ENCODE data around the gene AK9. TPM values are rescaled to one million over a fixed set of nuclear protein-coding genes. Genes with fewer than 3 reads are reported as not detected.

AK9 gene
- total RNA-seq, 1 experiment from 2014 or later: 3.8 TPM

DNA sequence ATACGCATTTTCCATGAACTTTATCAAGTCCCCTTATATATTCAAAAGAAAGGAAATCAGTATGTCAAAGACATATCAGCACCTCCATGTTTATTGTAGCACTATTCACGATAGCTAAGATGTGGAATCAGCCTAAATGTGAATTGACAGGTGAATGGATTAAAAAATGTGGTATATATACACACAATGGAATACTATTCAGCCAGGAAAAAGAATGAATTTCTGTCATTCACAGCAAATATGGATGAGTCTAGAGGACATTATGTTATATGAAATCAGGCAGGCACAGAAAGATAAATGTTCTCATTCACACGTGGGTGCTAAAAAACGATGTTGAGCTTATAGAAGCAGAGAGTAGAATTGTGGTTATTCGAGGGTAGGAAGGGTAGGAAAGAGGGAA is 5.4 kb upstream of the AK9 start:
- DNase-seq (ENCODE audit: low read depth): no peak

DNA sequence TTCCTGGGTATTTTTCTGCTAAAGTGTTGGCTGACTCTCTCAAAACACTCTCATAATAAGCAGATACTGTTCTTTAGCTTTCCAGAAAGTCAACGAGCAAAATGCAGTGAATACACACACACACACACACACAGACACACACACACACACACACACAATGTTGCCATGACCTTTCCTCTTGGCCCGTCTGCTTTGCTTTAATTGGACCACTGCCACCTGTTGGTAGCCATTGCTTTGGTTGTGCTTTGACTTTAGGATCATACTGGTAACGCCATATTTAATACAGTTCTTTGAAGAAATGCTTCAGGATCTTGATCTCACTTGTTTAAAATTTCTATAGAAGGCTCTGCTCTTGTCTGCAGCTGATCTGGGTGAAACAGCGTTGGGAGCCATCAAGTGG is 4.5 kb upstream of the AK9 start:
- peak; percentile 11 for DNase-seq (ENCODE audit: low read depth)

GRCh38 chr6:109693111-109693510 is 2.1 kb upstream of the AK9 start:
- no peak for DNase-seq (ENCODE audit: low read depth)

GRCh38 chr6:109690373-109690736 is 647 bp downstream of the AK9 start:
- peak; percentile 27 for DNase-seq (ENCODE audit: low read depth)

- peak; percentile 94 for DNase-seq (ENCODE audit: low read depth)
Observed at GRCh38 chr6:109687271-109687761, 3.7 kb downstream of the AK9 start.

DNA sequence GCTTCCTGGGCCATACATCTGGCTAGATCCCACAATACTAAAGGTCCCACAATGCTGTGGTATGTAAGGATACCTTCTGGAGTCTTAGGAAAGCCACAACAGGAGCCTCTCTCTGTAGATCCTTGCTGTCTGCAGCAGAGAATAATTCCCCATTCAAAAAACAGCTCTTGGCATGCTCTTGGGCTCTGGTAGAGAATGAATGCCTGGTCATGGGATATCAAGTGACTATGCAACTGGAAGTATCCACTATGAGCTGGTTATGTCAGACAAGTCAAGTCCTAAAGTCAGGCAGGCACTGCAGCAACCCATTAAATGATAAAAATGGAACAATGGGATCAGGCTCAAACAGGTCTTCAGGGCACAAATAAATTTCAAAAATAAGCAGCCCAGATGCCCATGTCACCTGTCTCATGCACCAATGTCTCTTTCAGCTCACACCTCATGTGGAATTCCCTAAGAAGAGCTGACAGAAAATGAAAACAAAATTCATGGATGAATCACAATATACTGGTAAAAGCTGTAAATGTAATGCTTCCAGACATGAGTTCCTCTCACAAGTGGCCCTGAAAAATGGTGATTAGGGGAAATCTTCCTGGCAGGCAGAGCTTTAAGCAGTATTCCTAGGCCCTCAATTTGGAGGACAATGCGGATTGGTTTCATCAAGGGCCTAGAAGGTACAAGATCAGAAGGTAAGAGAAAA is 4.3 kb downstream of the AK9 start:
- no peak for DNase-seq (ENCODE audit: low read depth)

- DNase-seq (ENCODE audit: low read depth): peak; percentile 58
Observed at GRCh38 chr6:109678661-109679505, 12.1 kb downstream of the AK9 start.

DNA sequence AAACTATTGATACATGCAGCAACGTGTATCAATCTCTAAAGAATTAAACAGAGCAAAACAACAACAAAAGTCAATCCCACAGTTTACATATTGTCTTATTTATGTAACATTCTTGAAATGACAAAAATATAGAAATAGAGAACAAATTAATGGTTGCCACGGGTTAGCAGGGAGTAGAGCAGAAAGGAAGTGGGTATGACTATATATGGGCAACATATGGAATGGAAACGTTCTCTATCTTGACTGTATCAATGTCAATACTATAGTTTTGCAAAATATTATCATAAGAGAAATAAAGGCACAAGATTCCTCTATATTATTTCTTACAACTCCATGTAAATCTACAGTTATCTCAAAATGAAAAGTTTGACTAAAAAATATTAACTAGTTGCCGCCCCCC is 12.8 kb downstream of the AK9 start:
- no peak for DNase-seq (ENCODE audit: low read depth)

DNA sequence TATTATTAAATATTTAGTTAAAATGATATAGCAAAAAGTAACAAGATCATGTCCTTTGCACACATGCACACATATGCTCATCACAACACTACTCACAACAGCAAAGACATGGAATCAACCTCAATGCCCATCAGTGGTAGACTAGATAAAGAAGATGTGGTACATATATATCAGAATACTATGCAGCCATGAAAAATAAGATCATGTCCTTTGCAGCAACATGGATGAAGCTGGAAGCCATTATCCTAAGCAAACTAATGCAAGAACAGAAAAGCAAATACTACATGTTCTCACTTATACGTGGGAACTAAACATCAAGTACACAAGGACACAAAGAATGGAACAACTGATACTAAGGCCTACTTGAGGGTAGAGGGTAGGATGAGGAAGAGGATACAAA is 14.3 kb downstream of the AK9 start:
- DNase-seq (ENCODE audit: low read depth): no peak

- no peak for DNase-seq (ENCODE audit: low read depth)
Observed at GRCh38 chr6:109672839-109673238, 18.2 kb downstream of the AK9 start.

- no peak for DNase-seq (ENCODE audit: low read depth)
Observed at GRCh38 chr6:109672175-109672574, 18.8 kb downstream of the AK9 start.

- DNase-seq (ENCODE audit: low read depth): no peak
Observed at GRCh38 chr6:109671733-109672132, 19.3 kb downstream of the AK9 start.

- DNase-seq (ENCODE audit: low read depth): no peak
Observed at GRCh38 chr6:109669811-109670210, 21.2 kb downstream of the AK9 start.

GRCh38 chr6:109662192-109662591 is 28.8 kb downstream of the AK9 start:
- DNase-seq (ENCODE audit: low read depth): no peak

GRCh38 chr6:109660526-109661320 is 30.3 kb downstream of the AK9 start:
- no peak for DNase-seq (ENCODE audit: low read depth)

DNA sequence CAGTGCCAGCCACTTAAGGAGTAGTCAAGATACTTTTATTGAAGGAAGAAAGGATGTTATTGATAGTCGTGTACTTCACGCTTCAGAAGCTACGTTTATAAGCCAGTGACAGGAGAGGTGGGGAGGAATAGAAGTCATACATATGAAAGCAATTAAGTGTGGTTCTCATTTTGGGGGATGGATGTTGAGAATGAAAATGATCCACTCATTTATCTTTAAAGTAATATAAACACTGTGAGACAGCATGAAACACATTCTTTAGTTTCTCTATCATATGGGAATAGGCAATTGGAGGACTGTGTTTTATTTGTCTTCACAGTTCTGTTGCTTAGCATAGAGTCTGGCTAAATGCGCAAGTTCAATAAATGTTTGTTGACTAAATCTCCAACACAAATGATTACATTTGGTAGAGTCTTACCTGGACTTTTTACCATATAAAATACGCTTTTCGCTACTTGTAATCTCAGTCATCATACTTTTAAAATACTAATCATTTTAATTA is 35.2 kb downstream of the AK9 start:
- no peak for DNase-seq (ENCODE audit: low read depth)

DNA sequence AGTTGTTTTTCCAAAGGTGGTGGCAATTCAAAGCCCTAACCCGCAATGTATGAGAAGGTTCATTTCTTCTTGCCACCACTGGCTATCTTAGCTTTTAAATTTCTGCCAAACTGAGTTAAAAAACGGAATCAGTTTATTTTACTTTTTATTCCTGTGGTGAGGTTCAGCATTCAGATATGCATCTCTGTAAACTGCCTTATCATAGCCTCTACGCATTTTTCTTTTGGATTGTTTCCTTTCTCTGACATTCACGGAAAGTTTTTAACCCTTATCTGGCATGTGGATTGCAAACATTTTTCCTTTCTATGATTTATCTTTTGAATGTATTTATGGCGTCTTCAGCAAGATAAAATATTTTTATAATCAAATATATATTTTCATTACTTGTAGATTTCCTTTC is 37.7 kb downstream of the AK9 start:
- DNase-seq (ENCODE audit: low read depth): no peak

DNA sequence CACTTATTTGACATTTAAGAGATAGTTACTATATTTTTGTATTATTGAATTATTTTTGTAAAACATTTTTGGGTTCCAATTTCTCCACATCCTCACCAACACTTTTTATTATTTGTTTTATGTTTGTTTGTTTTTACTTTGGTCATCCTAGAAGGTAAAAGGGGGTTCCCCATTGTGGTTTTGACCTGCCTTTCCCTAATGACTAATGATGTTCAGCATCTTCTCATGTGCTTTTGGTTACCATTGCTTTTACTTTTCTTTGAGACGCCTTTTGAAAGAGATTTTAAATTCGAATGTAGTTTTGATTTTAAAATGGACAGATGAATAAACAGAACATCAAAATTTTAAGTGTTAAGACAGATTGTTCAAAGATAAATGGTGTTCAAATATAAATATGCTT is 46.9 kb downstream of the AK9 start:
- DNase-seq (ENCODE audit: low read depth): no peak

DNA sequence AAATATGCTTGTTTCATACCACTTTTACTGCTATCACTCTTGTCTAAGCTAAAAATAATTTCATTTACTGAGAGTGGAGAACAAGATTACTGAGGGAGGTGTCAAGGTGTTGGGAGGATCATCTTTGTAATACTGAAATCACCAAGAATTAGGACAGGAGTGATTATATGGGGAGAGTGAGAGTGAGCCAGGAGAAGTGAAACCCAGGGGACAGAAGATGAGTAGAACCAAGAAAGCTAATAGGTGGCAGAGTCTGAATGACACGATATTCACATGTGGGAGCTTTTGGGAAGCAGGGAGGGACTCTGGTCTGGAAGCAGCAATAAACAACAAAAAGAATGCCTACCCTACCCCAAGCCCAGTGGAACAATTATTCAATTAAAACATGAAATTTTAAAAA is 58.6 kb downstream of the AK9 start:
- DNase-seq (ENCODE audit: low read depth): no peak

DNA sequence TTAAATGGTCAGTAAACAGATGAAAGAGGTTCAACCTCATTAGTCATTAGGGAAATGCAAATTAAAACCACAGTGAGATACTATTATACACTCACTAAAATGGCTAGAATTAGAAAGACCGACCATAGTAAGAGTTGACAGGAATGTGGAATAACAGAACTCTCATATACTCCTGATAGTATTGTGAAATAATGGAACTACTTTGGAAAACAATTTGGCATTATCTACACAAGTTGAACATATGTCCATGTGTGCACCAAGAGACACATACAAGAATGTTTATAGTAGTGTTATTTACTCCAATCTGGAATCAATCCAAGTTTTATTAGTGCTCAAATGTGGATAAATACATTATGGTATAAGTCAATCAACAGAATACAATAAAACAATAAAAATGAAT is 59.6 kb downstream of the AK9 start:
- DNase-seq (ENCODE audit: low read depth): no peak

- no peak for DNase-seq (ENCODE audit: low read depth)
Observed at GRCh38 chr6:109628158-109629000, 62.6 kb downstream of the AK9 start.
